Activated CD4-positive, alpha-beta T cell treated with anti-CD3 and anti-CD28 coated beads, Interleukin-2, amount 50 U/mL, for 16 hours (primary cell): ENCODE data around the gene RTP5.
"Not testable (repeated sequence)": the region's sequence is repeated elsewhere in the genome, so short reads cannot be mapped to it uniquely, and the experiment has no call there.

ENCODE experiments used
- DNase-seq: peaks from one replicate; pipeline ENCODE4 v3.0.0-alpha.2; 2020

RTP5 gene

GRCh38 chr2:241904011-241904718 is 34.6 kb downstream of the RTP5 start:
- no peak for DNase-seq

GRCh38 chr2:241904791-241905710 is 35.5 kb downstream of the RTP5 start:
- no peak for DNase-seq

GRCh38 chr2:241905716-241906377 is 36.3 kb downstream of the RTP5 start:
- DNase-seq = no peak

GRCh38 chr2:241906378-241906770 is 36.8 kb downstream of the RTP5 start:
- not testable (repeated sequence) for DNase-seq

GRCh38 chr2:241906826-241907570 is 37.5 kb downstream of the RTP5 start:
- DNase-seq = no peak

- not testable (repeated sequence) for DNase-seq
Measured at GRCh38 chr2:241907831-241908230, 38.3 kb downstream of the RTP5 start.

GRCh38 chr2:241908686-241909420 is 39.3 kb downstream of the RTP5 start:
- no peak for DNase-seq

GRCh38 chr2:241909769-241910168 is 40.2 kb downstream of the RTP5 start:
- no peak for DNase-seq

GRCh38 chr2:241910604-241911520 is 41.3 kb downstream of the RTP5 start:
- no peak for DNase-seq

GRCh38 chr2:241911551-241911950 is 42.0 kb downstream of the RTP5 start:
- no peak for DNase-seq

GRCh38 chr2:241912021-241912555 is 42.6 kb downstream of the RTP5 start:
- DNase-seq = no peak

GRCh38 chr2:241913703-241914102 is 44.2 kb downstream of the RTP5 start:
- DNase-seq = no peak

GRCh38 chr2:241914542-241914941 is 45.0 kb downstream of the RTP5 start:
- no peak for DNase-seq

- not testable (repeated sequence) for DNase-seq
Measured at GRCh38 chr2:241921631-241922030, 52.1 kb downstream of the RTP5 start.

- no peak for DNase-seq
Measured at GRCh38 chr2:241922411-241922810, 52.9 kb downstream of the RTP5 start.

GRCh38 chr2:241922816-241923601 is 53.5 kb downstream of the RTP5 start:
- DNase-seq = not testable (repeated sequence)
